Measurements from ENCODE around the gene MALRD1.

DNA sequence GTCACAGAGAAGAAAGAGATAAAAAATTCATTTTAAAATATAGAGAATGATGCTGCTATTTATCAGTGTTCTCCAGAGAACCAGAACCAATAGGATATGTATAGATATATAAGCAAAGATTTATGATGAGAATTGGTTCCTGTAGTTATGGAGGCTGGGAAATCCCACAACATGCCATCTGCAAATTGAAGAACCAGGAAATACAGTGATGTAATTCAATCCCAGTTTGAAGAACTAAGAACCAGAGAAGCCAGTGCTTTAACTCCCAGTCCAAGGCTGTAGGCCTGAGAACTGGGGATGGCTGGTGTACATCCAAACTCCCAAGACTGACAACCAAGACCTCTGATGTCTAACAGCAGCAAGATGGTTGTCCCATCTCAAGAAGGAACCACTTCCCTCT is 574.7 kb downstream of the MALRD1 start:
- TF ChIP-seq CTCF (IDR thresholded peaks at IDR 0.05) (no peak), GABPB1 (CRISPR knock-in tag; IDR thresholded peaks at IDR 0.05) (no peak)
